OCI-LY7 (cell line): ENCODE measurements around the gene SEC11C. TPM values are rescaled to one million over a fixed set of nuclear protein-coding genes. Genes with fewer than 3 reads are reported as not detected.

Experiments
- BruUV-seq: library from RNA; stranded (reverse); fragments of 400-500 nt; replicated peaks from 2 replicates; lab custom pipeline; 2021; lab: Mats Ljungman, UMichigan
- CTCF ChIA-PET: fragments of 300-600 bp; sonication (Branson Sonifier 250); formaldehyde crosslinking; loops from one replicate; lab custom pipeline; 2022; ENCODE audit warnings: antibody characterized with exemption; ENCODE audit not compliant: unreplicated experiment; lab: Charles Lee
- POLR2A ChIA-PET: fragments of 300-600 bp; sonication (Branson Sonifier 250); formaldehyde crosslinking; loops from one replicate; lab custom pipeline; 2022; ENCODE audit warnings: antibody characterized with exemption; lab: Charles Lee
- DNase-seq: peaks from one replicate; pipeline ENCODE4 v3.0.0-alpha.2; 2015; ENCODE audit warnings: low spot score
- H2AFZ ChIP-seq: fragments of 200-600 bp; sonication (generic), shearing (Covaris generic); 2 replicates; pipeline ENCODE4 v1.6.1; 2014; ENCODE audit warnings: mild to moderate bottlenecking, antibody characterized with exemption, low read length, moderate library complexity
- H3K27ac ChIP-seq: fragments of 200-600 bp; sonication (generic); 2 replicates; pipeline ENCODE4 v1.5.1; 2014; ENCODE audit warnings: mixed run types, low read depth, mild to moderate bottlenecking, moderate library complexity, low read length, inconsistent platforms; ENCODE audit not compliant: poor library complexity, severe bottlenecking
- H3K36me3 ChIP-seq: fragments of 200-600 bp; sonication (generic); 2 replicates; pipeline ENCODE4 v1.6.1; 2014; ENCODE audit warnings: mild to moderate bottlenecking, antibody characterized with exemption, low read length, moderate library complexity, mixed read lengths; ENCODE audit not compliant: insufficient read depth
- H3K4me1 ChIP-seq: fragments of 200-600 bp; sonication (generic); 2 replicates; pipeline ENCODE4 v1.5.1; 2014; ENCODE audit warnings: mild to moderate bottlenecking, low read length; ENCODE audit not compliant: insufficient read depth, poor library complexity, severe bottlenecking
- H3K4me2 ChIP-seq: fragments of 200-600 bp; sonication (generic); 2 replicates; pipeline ENCODE4 v1.6.1; 2014; ENCODE audit warnings: mild to moderate bottlenecking, low read length
- H3K4me3 ChIP-seq: fragments of 200-600 bp; sonication (generic); 2 replicates; pipeline ENCODE4 v1.5.1; 2014; ENCODE audit warnings: mild to moderate bottlenecking, low read depth, low read length; ENCODE audit not compliant: poor library complexity, severe bottlenecking
- H3K79me2 ChIP-seq: fragments of 200-600 bp; sonication (generic); 2 replicates; pipeline ENCODE4 v1.6.1; 2016; ENCODE audit warnings: low read depth, mild to moderate bottlenecking, low read length, moderate library complexity, mixed read lengths; ENCODE audit not compliant: insufficient read depth
- H3K9me2 ChIP-seq: fragments of 200-600 bp; sonication (generic); 2 replicates; pipeline ENCODE4 v1.6.1; 2016; ENCODE audit warnings: mild to moderate bottlenecking, low read length, mixed read lengths; ENCODE audit not compliant: insufficient read depth
- H3K9me3 ChIP-seq: fragments of 200-600 bp; sonication (generic); 2 replicates; pipeline ENCODE4 v1.6.1; 2014; ENCODE audit warnings: mild to moderate bottlenecking, mixed run types, low read length, mixed read lengths
- H4K20me1 ChIP-seq: fragments of 200-600 bp; sonication (generic); 2 replicates; pipeline ENCODE4 v1.6.1; 2014; ENCODE audit warnings: mild to moderate bottlenecking, antibody characterized with exemption, low read length, moderate library complexity, mixed read lengths; ENCODE audit not compliant: insufficient read depth
- EZH2phosphoT487 ChIP-seq: fragments of 200-600 bp; sonication (generic); IDR thresholded peaks from 2 replicates; pipeline ENCODE4 v1.6.1; 2018; ENCODE audit warnings: low read depth, borderline replicate concordance, mild to moderate bottlenecking, mixed run types, antibody characterized with exemption, low read length, moderate library complexity, mixed read lengths
- intact Hi-C: fragments of 100-400 bp; cut with micrococcal nuclease; formaldehyde crosslinking; loops from one replicate; pipeline ENCODE4 v1.10.0; 2022; ENCODE audit not compliant: unreplicated experiment
- total RNA-seq, 2 experiments: library from RNA; depleted of rRNA in 1 of 2; stranded (reverse); fragments of >200 nt in 1 of 2; shearing (Covaris generic) in 1 of 2; gene quantifications; 2 replicates each; pipeline ENCODE4 v1.2.3, GENCODE V29; 2014 to 2022
- TF ChIP-seq, protein P1 (sequence below): fragments of 200-600 bp; sonication (generic); conservative IDR thresholded peaks from 2 replicates; pipeline ENCODE4 v1.5.1; 2014; ENCODE audit warnings: mild to moderate bottlenecking, antibody characterized with exemption, low read length, moderate library complexity, mixed read lengths

The SEC11C gene
- total RNA-seq, 2 experiments from 2014 or later, result 37.4 to 77.7 TPM

DNA sequence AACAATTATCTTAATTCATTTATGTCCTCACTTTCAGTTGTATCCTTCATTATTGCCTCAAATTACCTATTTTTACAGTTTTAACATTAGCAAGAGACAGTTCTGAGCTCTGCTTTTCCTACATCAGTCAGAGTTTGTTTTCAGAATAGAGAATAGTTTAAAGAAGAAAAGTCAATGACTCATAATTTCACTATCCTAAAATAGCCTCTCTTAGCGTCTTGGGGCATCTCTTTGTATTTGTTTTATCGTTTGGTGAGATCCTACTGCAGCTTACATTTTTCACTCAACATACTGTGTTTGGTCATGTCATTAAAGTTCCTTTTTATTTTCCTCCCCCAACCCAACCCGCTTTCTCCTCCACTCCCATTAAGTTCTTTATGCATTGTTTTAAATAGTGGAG, 3.8 kb downstream of the SEC11C start:
- Histone ChIP-seq H3K4me2 (no peak overlapping the region), H3K4me1 (peaks cover 28% of the 10 kb centered on the region), H3K27ac (no peak overlapping the region), H4K20me1 (peaks cover 4% of the 10 kb centered on the region; the same call in 1 of the 2 replicates), H3K9me3 (no peaks in the 10 kb centered on the region), H3K4me3 (no peak overlapping the region), H3K36me3 (no peaks in the 10 kb centered on the region), H3K9me2 (no peaks in the 10 kb centered on the region), H3K79me2 (peaks cover 55% of the 10 kb centered on the region), H2AFZ (no peak overlapping the region)
- no peak for DNase-seq
- POLR2A ChIA-PET, result interaction anchor here (0.6 to 1.4 kb wide), 5 partner anchors 9 to 131 kb away, joined by 3 to 6 read pairs (median 3); no protein-coding TSS in a partner anchor
- BruUV-seq, result no TSS peak
- intact Hi-C loops, result loop anchor here (10.0 kb wide), 1 partner anchor 211 kb away; the partner anchor contains the start of gene LMAN1
- CTCF ChIA-PET, result no interaction called here
- TF ChIP-seq, protein P1, sequence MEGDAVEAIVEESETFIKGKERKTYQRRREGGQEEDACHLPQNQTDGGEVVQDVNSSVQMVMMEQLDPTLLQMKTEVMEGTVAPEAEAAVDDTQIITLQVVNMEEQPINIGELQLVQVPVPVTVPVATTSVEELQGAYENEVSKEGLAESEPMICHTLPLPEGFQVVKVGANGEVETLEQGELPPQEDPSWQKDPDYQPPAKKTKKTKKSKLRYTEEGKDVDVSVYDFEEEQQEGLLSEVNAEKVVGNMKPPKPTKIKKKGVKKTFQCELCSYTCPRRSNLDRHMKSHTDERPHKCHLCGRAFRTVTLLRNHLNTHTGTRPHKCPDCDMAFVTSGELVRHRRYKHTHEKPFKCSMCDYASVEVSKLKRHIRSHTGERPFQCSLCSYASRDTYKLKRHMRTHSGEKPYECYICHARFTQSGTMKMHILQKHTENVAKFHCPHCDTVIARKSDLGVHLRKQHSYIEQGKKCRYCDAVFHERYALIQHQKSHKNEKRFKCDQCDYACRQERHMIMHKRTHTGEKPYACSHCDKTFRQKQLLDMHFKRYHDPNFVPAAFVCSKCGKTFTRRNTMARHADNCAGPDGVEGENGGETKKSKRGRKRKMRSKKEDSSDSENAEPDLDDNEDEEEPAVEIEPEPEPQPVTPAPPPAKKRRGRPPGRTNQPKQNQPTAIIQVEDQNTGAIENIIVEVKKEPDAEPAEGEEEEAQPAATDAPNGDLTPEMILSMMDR, result no peak
- TF ChIP-seq EZH2phosphoT487, result no peak

DNA sequence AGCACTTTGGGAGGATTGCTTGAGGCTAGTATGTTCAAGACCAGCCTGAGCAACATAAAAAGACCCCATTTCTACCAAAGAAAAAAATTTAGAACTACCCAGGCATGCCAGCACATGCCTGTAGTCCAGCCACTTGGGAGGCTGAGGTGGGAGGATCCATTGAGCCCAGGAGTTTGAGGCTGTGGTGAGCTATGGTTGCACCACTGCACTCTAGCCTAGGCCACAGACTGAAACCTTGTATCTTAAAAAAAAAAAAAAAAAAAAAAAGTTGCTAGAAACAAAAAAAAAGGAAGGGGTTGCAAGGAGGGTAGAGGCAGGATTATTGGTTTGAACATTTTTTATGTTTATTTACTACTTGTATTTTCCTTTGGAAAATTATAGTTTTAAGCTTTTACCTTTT, 4.8 kb downstream of the SEC11C start:
- Histone ChIP-seq H4K20me1 (peaks cover 4% of the 10 kb centered on the region; the same call in 1 of the 2 replicates), H3K4me2 (no peak overlapping the region), H3K4me1 (peaks cover 28% of the 10 kb centered on the region), H3K9me2 (no peaks in the 10 kb centered on the region), H2AFZ (no peak overlapping the region), H3K9me3 (no peaks in the 10 kb centered on the region), H3K79me2 (peaks cover 55% of the 10 kb centered on the region), H3K27ac (no peak overlapping the region), H3K36me3 (no peaks in the 10 kb centered on the region), H3K4me3 (no peak overlapping the region)
- BruUV-seq, result no TSS peak
- no peak for DNase-seq
- CTCF ChIA-PET, result no interaction called here
- POLR2A ChIA-PET, result no interaction called here
- intact Hi-C loops, result loop anchor here (10.0 kb wide), 1 partner anchor 210 kb away; the partner anchor contains the start of gene LMAN1
- TF ChIP-seq EZH2phosphoT487, result no peak
- TF ChIP-seq, protein P1, result no peak

DNA sequence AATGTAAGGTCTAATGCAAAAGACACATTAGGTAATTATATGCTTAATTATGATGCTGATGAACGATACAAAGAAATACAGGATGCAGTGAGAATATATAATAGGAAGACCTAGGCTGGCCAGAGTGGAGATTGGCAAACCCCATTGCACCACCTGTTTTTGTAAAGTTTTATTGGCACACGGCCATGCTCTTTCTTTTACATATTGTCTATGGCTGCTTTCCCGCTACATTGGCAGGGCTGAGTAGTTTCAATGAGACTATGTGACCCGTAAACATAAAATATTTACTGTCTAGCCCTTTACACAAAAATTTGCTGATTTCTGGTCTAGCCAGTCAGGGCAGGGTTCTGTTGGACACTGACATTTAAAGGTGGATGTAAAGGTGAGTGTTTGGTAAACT, 5.4 kb downstream of the SEC11C start:
- intact Hi-C loops, result loop anchor here (10.0 kb wide), 1 partner anchor 210 kb away; the partner anchor contains the start of gene LMAN1
- H3K4me1 ChIP-seq, result peaks cover 28% of the 10 kb centered on the region
- DNase-seq, result no peak
- ChIA-PET CTCF (no interaction called here), POLR2A (no interaction called here)
- peaks cover 55% of the 10 kb centered on the region for H3K79me2 ChIP-seq
- TF ChIP-seq, protein P1, result no peak
- no peak for TF ChIP-seq EZH2phosphoT487
- no peaks in the 10 kb centered on the region for H3K9me3 ChIP-seq
- BruUV-seq, result no TSS peak
- H4K20me1 ChIP-seq, result peaks cover 4% of the 10 kb centered on the region; the same call in 1 of the 2 replicates
- no peaks in the 10 kb centered on the region for H3K9me2 ChIP-seq
- no peak overlapping the region for H3K4me3 ChIP-seq
- no peak overlapping the region for H3K4me2 ChIP-seq
- H3K36me3 ChIP-seq, result no peaks in the 10 kb centered on the region; the same call in 1 of the 2 replicates
- no peak overlapping the region for H2AFZ ChIP-seq
- H3K27ac ChIP-seq, result no peak overlapping the region
